ENCODE results near the gene TTYH3.

Gene TTYH3

DNA sequence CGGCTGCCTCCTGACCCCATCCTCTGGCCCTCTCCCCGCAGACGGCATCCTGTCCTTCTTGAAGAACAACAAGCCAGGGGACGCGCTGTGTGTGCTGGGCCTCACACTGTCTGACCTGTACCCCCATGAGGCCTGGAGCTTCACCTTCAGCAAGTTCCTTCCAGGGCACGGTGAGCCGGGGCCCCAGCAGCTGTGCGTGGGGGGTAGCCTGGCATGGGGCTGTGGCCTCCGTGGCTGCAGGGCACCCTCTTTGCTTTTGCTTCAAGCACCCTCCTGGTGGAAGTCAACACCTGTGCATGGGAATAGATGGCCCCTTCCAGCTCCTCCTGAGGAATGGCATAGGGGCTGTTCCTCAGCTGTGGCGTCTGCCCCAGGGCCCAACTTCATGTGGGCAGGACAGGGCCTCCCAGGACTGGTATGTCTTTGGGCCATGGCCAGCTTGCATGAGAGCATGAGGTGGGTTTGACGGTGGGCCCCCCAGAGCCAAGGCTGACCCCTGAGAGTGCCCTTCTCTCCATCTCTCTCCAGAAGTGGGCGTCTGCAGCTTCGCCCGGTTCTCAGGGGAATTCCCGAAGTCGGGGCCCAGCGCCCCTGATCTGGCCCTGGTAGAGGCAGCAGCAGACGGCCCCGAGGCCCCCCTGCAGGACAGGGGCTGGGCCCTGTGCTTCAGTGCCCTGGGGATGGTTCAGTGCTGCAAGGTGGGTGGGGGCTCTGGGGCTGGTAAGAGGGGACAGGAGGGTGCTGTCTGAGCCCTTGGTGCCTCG lies 76.9 kb downstream of the TTYH3 start:
- no peaks in the 10 kb centered on the region for H3K36me3 ChIP-seq (ENCODE audit: control insufficient read depth in 2 of 2, insufficient read depth in 2 of 2, low read length in 2 of 2)
- H3K9ac ChIP-seq (ENCODE audit: low read depth in 1 of 2, low read length in 2 of 2): no peak overlapping the region
- H3K4me1 ChIP-seq (ENCODE audit: control insufficient read depth in 2 of 2, insufficient read depth in 2 of 2, low read length in 2 of 2): peaks cover 10 to 12% of the 10 kb centered on the region in 2 donors
- no peak overlapping the region for H3K27ac ChIP-seq (ENCODE audit: low read depth in 2 of 2, low read length in 2 of 2)
- H3K4me3 ChIP-seq (ENCODE audit: low read length in 2 of 2): no peak overlapping the region
- no peaks in the 10 kb centered on the region for H3K9me3 ChIP-seq (ENCODE audit: control insufficient read depth in 2 of 2, low read length in 2 of 2)
- no peaks in the 10 kb centered on the region for H3K27me3 ChIP-seq (ENCODE audit: control insufficient read depth in 2 of 2, insufficient read depth in 2 of 2, low read length in 2 of 2)

- Histone ChIP-seq H3K27me3 (ENCODE audit: control insufficient read depth in 2 of 2, insufficient read depth in 2 of 2, low read length in 2 of 2) (no peaks in the 10 kb centered on the region), H3K27ac (ENCODE audit: low read depth in 2 of 2, low read length in 2 of 2) (no peak overlapping the region), H3K4me1 (ENCODE audit: control insufficient read depth in 2 of 2, insufficient read depth in 2 of 2, low read length in 2 of 2) (peaks cover 10 to 12% of the 10 kb centered on the region in 2 donors), H3K9ac (ENCODE audit: low read depth in 1 of 2, low read length in 2 of 2) (peak overlapping the region in 1 of 2 donors; percentile 60), H3K4me3 (ENCODE audit: low read length in 2 of 2) (peak overlapping the region; percentile 58 to 62), H3K9me3 (ENCODE audit: control insufficient read depth in 2 of 2, low read length in 2 of 2) (no peaks in the 10 kb centered on the region), H3K36me3 (ENCODE audit: control insufficient read depth in 2 of 2, insufficient read depth in 2 of 2, low read length in 2 of 2) (no peaks in the 10 kb centered on the region)
Observed at GRCh38 chr7:2709553-2710285, 77.9 kb downstream of the TTYH3 start.

GRCh38 chr7:2710286-2710655 lies 78.5 kb downstream of the TTYH3 start:
- Histone ChIP-seq H3K4me3 (ENCODE audit: low read length in 2 of 2) (peak overlapping the region; percentile 58 to 62), H3K9me3 (ENCODE audit: control insufficient read depth in 2 of 2, low read length in 2 of 2) (no peaks in the 10 kb centered on the region), H3K4me1 (ENCODE audit: control insufficient read depth in 2 of 2, insufficient read depth in 2 of 2, low read length in 2 of 2) (peaks cover 10 to 12% of the 10 kb centered on the region in 2 donors), H3K36me3 (ENCODE audit: control insufficient read depth in 2 of 2, insufficient read depth in 2 of 2, low read length in 2 of 2) (no peaks in the 10 kb centered on the region), H3K9ac (ENCODE audit: low read depth in 1 of 2, low read length in 2 of 2) (peak overlapping the region in 1 of 2 donors; percentile 60), H3K27me3 (ENCODE audit: control insufficient read depth in 2 of 2, insufficient read depth in 2 of 2, low read length in 2 of 2) (no peaks in the 10 kb centered on the region), H3K27ac (ENCODE audit: low read depth in 2 of 2, low read length in 2 of 2) (no peak overlapping the region)

GRCh38 chr7:2710901-2711551 lies 79.2 kb downstream of the TTYH3 start:
- no peak overlapping the region for H3K27ac ChIP-seq (ENCODE audit: low read depth in 2 of 2, low read length in 2 of 2)
- peak overlapping the region in 1 of 2 donors; percentile 15 for H3K4me3 ChIP-seq (ENCODE audit: low read length in 2 of 2)
- no peaks in the 10 kb centered on the region for H3K27me3 ChIP-seq (ENCODE audit: control insufficient read depth in 2 of 2, insufficient read depth in 2 of 2, low read length in 2 of 2)
- H3K4me1 ChIP-seq (ENCODE audit: control insufficient read depth in 2 of 2, insufficient read depth in 2 of 2, low read length in 2 of 2): peaks cover 10 to 12% of the 10 kb centered on the region in 2 donors
- H3K36me3 ChIP-seq (ENCODE audit: control insufficient read depth in 2 of 2, insufficient read depth in 2 of 2, low read length in 2 of 2): no peaks in the 10 kb centered on the region
- H3K9me3 ChIP-seq (ENCODE audit: control insufficient read depth in 2 of 2, low read length in 2 of 2): no peaks in the 10 kb centered on the region
- H3K9ac ChIP-seq (ENCODE audit: low read depth in 1 of 2, low read length in 2 of 2): no peak overlapping the region

- Histone ChIP-seq H3K4me1 (ENCODE audit: control insufficient read depth in 2 of 2, insufficient read depth in 2 of 2, low read length in 2 of 2) (peaks cover 17 to 20% of the 10 kb centered on the region in 2 donors), H3K27me3 (ENCODE audit: control insufficient read depth in 2 of 2, insufficient read depth in 2 of 2, low read length in 2 of 2) (no peaks in the 10 kb centered on the region)
Observed at GRCh38 chr7:2711895-2712675, 80.3 kb downstream of the TTYH3 start.

GRCh38 chr7:2713370-2713769 lies 81.6 kb downstream of the TTYH3 start:
- Histone ChIP-seq H3K9me3 (ENCODE audit: control insufficient read depth in 2 of 2, low read length in 2 of 2) (no peaks in the 10 kb centered on the region), H3K27me3 (ENCODE audit: control insufficient read depth in 2 of 2, insufficient read depth in 2 of 2, low read length in 2 of 2) (no peaks in the 10 kb centered on the region), H3K27ac (ENCODE audit: low read depth in 2 of 2, low read length in 2 of 2) (no peak overlapping the region), H3K36me3 (ENCODE audit: control insufficient read depth in 2 of 2, insufficient read depth in 2 of 2, low read length in 2 of 2) (no peaks in the 10 kb centered on the region), H3K9ac (ENCODE audit: low read depth in 1 of 2, low read length in 2 of 2) (no peak overlapping the region), H3K4me3 (ENCODE audit: low read length in 2 of 2) (no peak overlapping the region), H3K4me1 (ENCODE audit: control insufficient read depth in 2 of 2, insufficient read depth in 2 of 2, low read length in 2 of 2) (peaks cover 28 to 31% of the 10 kb centered on the region in 2 donors)

More at GRCh38 chr7:2711895-2712675, 80.3 kb downstream of the TTYH3 start:
- Histone ChIP-seq H3K4me3 (ENCODE audit: low read length in 2 of 2) (no peak overlapping the region), H3K36me3 (ENCODE audit: control insufficient read depth in 2 of 2, insufficient read depth in 2 of 2, low read length in 2 of 2) (no peaks in the 10 kb centered on the region), H3K27ac (ENCODE audit: low read depth in 2 of 2, low read length in 2 of 2) (no peak overlapping the region), H3K9ac (ENCODE audit: low read depth in 1 of 2, low read length in 2 of 2) (no peak overlapping the region), H3K9me3 (ENCODE audit: control insufficient read depth in 2 of 2, low read length in 2 of 2) (no peaks in the 10 kb centered on the region)

DNA sequence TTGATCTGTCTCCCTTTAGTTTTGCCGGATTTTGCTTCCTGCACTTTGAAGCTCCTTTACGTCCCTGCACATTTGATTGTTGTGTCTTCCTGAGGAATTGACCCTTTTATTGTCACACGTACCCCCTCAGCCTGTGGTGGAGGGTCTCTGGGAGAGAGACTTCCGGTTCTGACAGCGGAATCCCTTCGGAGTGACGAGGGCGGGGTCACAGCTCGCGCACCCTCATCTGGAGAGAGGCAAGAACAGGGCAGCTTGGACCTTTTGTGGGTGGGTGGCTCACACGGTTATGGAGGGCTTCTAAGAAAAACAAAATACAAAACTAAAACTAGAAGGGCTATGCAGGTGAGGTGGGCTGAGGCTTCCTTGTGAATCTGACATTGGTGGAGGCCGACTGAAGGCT lies 82.2 kb downstream of the TTYH3 start:
- Histone ChIP-seq H3K27ac (ENCODE audit: low read depth in 2 of 2, low read length in 2 of 2) (no peak overlapping the region), H3K27me3 (ENCODE audit: control insufficient read depth in 2 of 2, insufficient read depth in 2 of 2, low read length in 2 of 2) (no peaks in the 10 kb centered on the region), H3K9ac (ENCODE audit: low read depth in 1 of 2, low read length in 2 of 2) (no peak overlapping the region), H3K4me3 (ENCODE audit: low read length in 2 of 2) (no peak overlapping the region), H3K36me3 (ENCODE audit: control insufficient read depth in 2 of 2, insufficient read depth in 2 of 2, low read length in 2 of 2) (no peaks in the 10 kb centered on the region), H3K9me3 (ENCODE audit: control insufficient read depth in 2 of 2, low read length in 2 of 2) (no peaks in the 10 kb centered on the region), H3K4me1 (ENCODE audit: control insufficient read depth in 2 of 2, insufficient read depth in 2 of 2, low read length in 2 of 2) (peaks cover 28 to 31% of the 10 kb centered on the region in 2 donors)

All from mucosa of rectum (tissue), 2 donors.